ENCODE data around the gene ABTB2.

Gene ABTB2

GRCh38 chr11:34256150-34256549 is 101.7 kb downstream of the ABTB2 start:
- no peaks in the 10 kb centered on the region for H3K4me1 ChIP-seq (ENCODE audit: insufficient read depth, low read length)
- no peaks in the 10 kb centered on the region for H3K9me3 ChIP-seq (ENCODE audit: insufficient read depth, low read length, severe bottlenecking)
- H4K20me1 ChIP-seq (ENCODE audit: insufficient read depth, low read length), result peaks cover 14% of the 10 kb centered on the region; the same call in 1 of the 2 replicates
- H3K4me3 ChIP-seq (ENCODE audit: low read depth in 1 of 2, low read length in 2 of 2), result no peak overlapping the region
- no peak overlapping the region for H3K4me2 ChIP-seq (ENCODE audit: insufficient read depth, low read length)
- H3K36me3 ChIP-seq (ENCODE audit: insufficient read depth, low read length), result no peaks in the 10 kb centered on the region
- no peak for DNase-seq
- H3K27me3 ChIP-seq (ENCODE audit: insufficient read depth, low read length, poor library complexity), result peaks cover 40% of the 10 kb centered on the region
- H3K9ac ChIP-seq (ENCODE audit: low read depth, low read length), result no peak overlapping the region
- ATAC-seq (ENCODE audit: insufficient read depth, low read depth), result no peak
- H3K79me2 ChIP-seq (ENCODE audit: insufficient read depth, low read length), result no peaks in the 10 kb centered on the region
- no peak overlapping the region for H2AFZ ChIP-seq (ENCODE audit: low read depth, low read length)
- no peak for TF ChIP-seq CTCF (IDR thresholded peaks at IDR 0.05; ENCODE audit: borderline replicate concordance, extremely low read depth, low read length, poor library complexity, severe bottlenecking)
- no peak for TF ChIP-seq EZH2 (IDR thresholded peaks at IDR 0.05; ENCODE audit: borderline replicate concordance, low read depth, low read length, severe bottlenecking)
- H3K27ac ChIP-seq (ENCODE audit: low read length), result no peak overlapping the region

- Histone ChIP-seq H3K4me1 (ENCODE audit: insufficient read depth, low read length) (no peaks in the 10 kb centered on the region), H3K79me2 (ENCODE audit: insufficient read depth, low read length) (no peaks in the 10 kb centered on the region), H3K9me3 (ENCODE audit: insufficient read depth, low read length, severe bottlenecking) (no peaks in the 10 kb centered on the region), H3K4me3 (ENCODE audit: low read depth in 1 of 2, low read length in 2 of 2) (no peak overlapping the region), H4K20me1 (ENCODE audit: insufficient read depth, low read length) (peaks cover 14% of the 10 kb centered on the region; the same call in 1 of the 2 replicates), H2AFZ (ENCODE audit: low read depth, low read length) (no peak overlapping the region), H3K9ac (ENCODE audit: low read depth, low read length) (no peak overlapping the region), H3K27me3 (ENCODE audit: insufficient read depth, low read length, poor library complexity) (peaks cover 46% of the 10 kb centered on the region), H3K27ac (ENCODE audit: low read length) (no peak overlapping the region), H3K4me2 (ENCODE audit: insufficient read depth, low read length) (no peak overlapping the region), H3K36me3 (ENCODE audit: insufficient read depth, low read length) (no peaks in the 10 kb centered on the region)
- TF ChIP-seq EZH2 (IDR thresholded peaks at IDR 0.05; ENCODE audit: borderline replicate concordance, low read depth, low read length, severe bottlenecking), result no peak
- no peak for TF ChIP-seq CTCF (IDR thresholded peaks at IDR 0.05; ENCODE audit: borderline replicate concordance, extremely low read depth, low read length, poor library complexity, severe bottlenecking)
- ATAC-seq (ENCODE audit: insufficient read depth, low read depth) (no peak), DNase-seq (no peak)
These were observed 102.7 kb downstream of the ABTB2 start for GRCh38 chr11:34255101-34255500.

GRCh38 chr11:34254011-34254410 is 103.8 kb downstream of the ABTB2 start:
- no peaks in the 10 kb centered on the region for H3K36me3 ChIP-seq (ENCODE audit: insufficient read depth, low read length)
- no peak overlapping the region for H3K4me3 ChIP-seq (ENCODE audit: low read depth in 1 of 2, low read length in 2 of 2)
- H3K79me2 ChIP-seq (ENCODE audit: insufficient read depth, low read length), result no peaks in the 10 kb centered on the region
- peaks cover 2% of the 10 kb centered on the region; the same call in 1 of the 2 replicates for H3K4me1 ChIP-seq (ENCODE audit: insufficient read depth, low read length)
- TF ChIP-seq CTCF (IDR thresholded peaks at IDR 0.05; ENCODE audit: borderline replicate concordance, extremely low read depth, low read length, poor library complexity, severe bottlenecking) (no peak), EZH2 (IDR thresholded peaks at IDR 0.05; ENCODE audit: borderline replicate concordance, low read depth, low read length, severe bottlenecking) (no peak)
- H3K9ac ChIP-seq (ENCODE audit: low read depth, low read length), result no peak overlapping the region
- no peak overlapping the region for H2AFZ ChIP-seq (ENCODE audit: low read depth, low read length)
- H3K9me3 ChIP-seq (ENCODE audit: insufficient read depth, low read length, severe bottlenecking), result no peaks in the 10 kb centered on the region
- H3K4me2 ChIP-seq (ENCODE audit: insufficient read depth, low read length), result no peak overlapping the region
- ATAC-seq (ENCODE audit: insufficient read depth, low read depth) (no peak), DNase-seq (no peak)
- H3K27me3 ChIP-seq (ENCODE audit: insufficient read depth, low read length, poor library complexity), result peaks cover 56% of the 10 kb centered on the region
- H3K27ac ChIP-seq (ENCODE audit: low read length), result no peak overlapping the region
- peaks cover 17% of the 10 kb centered on the region; the same call in 1 of the 2 replicates for H4K20me1 ChIP-seq (ENCODE audit: insufficient read depth, low read length)

- no peaks in the 10 kb centered on the region for H3K79me2 ChIP-seq (ENCODE audit: insufficient read depth, low read length)
- no peak overlapping the region for H3K27ac ChIP-seq (ENCODE audit: low read length)
- H3K4me3 ChIP-seq (ENCODE audit: low read depth in 1 of 2, low read length in 2 of 2), result no peak overlapping the region
- DNase-seq, result no peak
- TF ChIP-seq EZH2 (IDR thresholded peaks at IDR 0.05; ENCODE audit: borderline replicate concordance, low read depth, low read length, severe bottlenecking) (no peak), CTCF (IDR thresholded peaks at IDR 0.05; ENCODE audit: borderline replicate concordance, extremely low read depth, low read length, poor library complexity, severe bottlenecking) (no peak)
- H2AFZ ChIP-seq (ENCODE audit: low read depth, low read length), result no peak overlapping the region
- H3K36me3 ChIP-seq (ENCODE audit: insufficient read depth, low read length), result no peaks in the 10 kb centered on the region
- H3K4me2 ChIP-seq (ENCODE audit: insufficient read depth, low read length), result no peak overlapping the region
- no peak overlapping the region for H3K9ac ChIP-seq (ENCODE audit: low read depth, low read length)
- H3K27me3 ChIP-seq (ENCODE audit: insufficient read depth, low read length, poor library complexity), result peaks cover 58% of the 10 kb centered on the region
- peaks cover 12% of the 10 kb centered on the region for H3K4me1 ChIP-seq (ENCODE audit: insufficient read depth, low read length)
- peaks cover 17% of the 10 kb centered on the region; the same call in 1 of the 2 replicates for H4K20me1 ChIP-seq (ENCODE audit: insufficient read depth, low read length)
- no peaks in the 10 kb centered on the region for H3K9me3 ChIP-seq (ENCODE audit: insufficient read depth, low read length, severe bottlenecking)
- no peak for ATAC-seq (ENCODE audit: insufficient read depth, low read depth)
These were observed 105.2 kb downstream of the ABTB2 start for GRCh38 chr11:34252651-34253050.

Measured in DND-41 (cell line).